Right atrium auricular region (tissue), 2 donors: ENCODE data around the gene LITAFD. TPM values are rescaled to one million over a fixed set of nuclear protein-coding genes. Genes with fewer than 3 reads are reported as not detected.

Source experiments
- DNase-seq: peaks from one replicate; pipeline ENCODE4 v3.0.0-alpha.2; 2019; ENCODE audit warnings: low spot score
- H3K27ac ChIP-seq, 2 donors: fragments of 200-600 bp; sonication (generic); 1 replicate in 1 of 2; 2 replicates in 1 of 2; pipeline ENCODE4 v1.5.1; 2016 to 2019
- H3K27me3 ChIP-seq, 2 donors: fragments of 200-600 bp; sonication (generic); one replicate each; pipeline versions ENCODE4 v1.5.1 to v1.6.0; 2017 to 2019
- H3K36me3 ChIP-seq: fragments of 200-600 bp; sonication (generic); one replicate; pipeline ENCODE4 v1.5.1; 2016
- H3K4me1 ChIP-seq, 2 donors: fragments of 200-600 bp; sonication (generic); one replicate each; pipeline versions ENCODE4 v1.5.1 to v1.6.0; 2017 to 2019
- H3K4me3 ChIP-seq, 2 donors: fragments of 200-600 bp; sonication (generic); 1 replicate in 1 of 2; 2 replicates in 1 of 2; pipeline ENCODE4 v1.5.1; 2017 to 2019; ENCODE audit warnings: mild to moderate bottlenecking in 1 of 2, moderate library complexity in 1 of 2
- H3K9me3 ChIP-seq, 2 donors: fragments of 200-600 bp; sonication (generic); one replicate each; pipeline ENCODE4 v1.5.1; 2019
- CTCF ChIP-seq, 2 donors: fragments of 200-600 bp; sonication (generic); IDR thresholded peaks; one replicate each; pipeline ENCODE4 v1.5.1; 2019; ENCODE audit warnings: antibody characterized with exemption in 2 of 2
- total RNA-seq, 2 donors: library from RNA; depleted of rRNA; stranded (reverse); fragments of >200 nt; gene quantifications; one replicate each; pipeline ENCODE4 v1.1.0, GENCODE V29; 2016

LITAFD gene
- total RNA-seq, 2 donors from 2014 or later = not detected

- no peak for TF ChIP-seq CTCF (IDR thresholded peaks at IDR 0.05)
- no peak overlapping the region for H3K27ac ChIP-seq
- H3K9me3 ChIP-seq = no peaks in the 10 kb centered on the region
- peaks cover 0 to 38% of the 10 kb centered on the region in 2 donors for H3K4me1 ChIP-seq
- no peak overlapping the region for H3K4me3 ChIP-seq
- H3K27me3 ChIP-seq = no peaks in the 10 kb centered on the region
- peaks cover 7% of the 10 kb centered on the region for H3K36me3 ChIP-seq
- no peak for DNase-seq
Measured at GRCh38 chr16:8934601-8935000, 52.5 kb downstream of the LITAFD start.

Other genes starting within 250 kb of the LITAFD start
- gene ABAT, start 207.7 kb upstream of the LITAFD start, total RNA-seq = 10 to 100 TPM in 1 of 2 donors, 1 to 10 TPM in 1; 9.8 to 14.9 TPM
- 1 to 10 TPM; 6.3 to 7.6 TPM for gene TMEM186, start 84.7 kb upstream of the LITAFD start, total RNA-seq
- gene PMM2, start 84.5 kb upstream of the LITAFD start, total RNA-seq = 10 to 100 TPM; 14.5 to 20.5 TPM
- gene CARHSP1, start 13.3 kb upstream of the LITAFD start, total RNA-seq = 10 to 100 TPM; 28.4 to 84.8 TPM
- 10 to 100 TPM; 42.2 to 57.4 TPM for gene USP7, start 81.6 kb downstream of the LITAFD start, total RNA-seq
- gene HAPSTR1, start 209.3 kb downstream of the LITAFD start, total RNA-seq = 10 to 100 TPM; 36.1 to 38.6 TPM